Globus pallidus (tissue), 1 donor: ENCODE results near the gene CCNQ.

Experiments
- DNase-seq: peaks from one replicate; pipeline ENCODE4 v3.0.0-alpha.2; 2015; ENCODE audit warnings: low spot score

Gene CCNQ

GRCh38 chrX:153596981-153597750 is 1.8 kb downstream of the CCNQ start:
- no peak for DNase-seq

- DNase-seq, result no peak
Measured at GRCh38 chrX:153595859-153596857, 2.8 kb downstream of the CCNQ start.

GRCh38 chrX:153595387-153595786 is 3.6 kb downstream of the CCNQ start:
- no peak for DNase-seq

- DNase-seq, result no peak
Measured at GRCh38 chrX:153593811-153594500, 5.0 kb downstream of the CCNQ start.

GRCh38 chrX:153592966-153593688 is 5.8 kb downstream of the CCNQ start:
- DNase-seq, result peak; percentile 65

GRCh38 chrX:153592091-153592833 is 6.7 kb downstream of the CCNQ start:
- no peak for DNase-seq

GRCh38 chrX:153590961-153591956 is 7.7 kb downstream of the CCNQ start:
- no peak for DNase-seq

- DNase-seq, result no peak
Measured at GRCh38 chrX:153588782-153589446, 10.0 kb downstream of the CCNQ start.

GRCh38 chrX:153588021-153588781 is 10.7 kb downstream of the CCNQ start:
- DNase-seq, result no peak

- DNase-seq, result no peak
Measured at GRCh38 chrX:153587342-153587741, 11.6 kb downstream of the CCNQ start.

- DNase-seq, result no peak
Measured at GRCh38 chrX:153585827-153586226, 13.1 kb downstream of the CCNQ start.

GRCh38 chrX:153583433-153583832 is 15.5 kb downstream of the CCNQ start:
- no peak for DNase-seq

- DNase-seq, result peak; percentile 17
Measured at GRCh38 chrX:153582896-153583295, 16.0 kb downstream of the CCNQ start.

- DNase-seq, result no peak
Measured at GRCh38 chrX:153580700-153581386, 18.1 kb downstream of the CCNQ start.

- DNase-seq, result no peak
Measured at GRCh38 chrX:153578889-153579288, 20.1 kb downstream of the CCNQ start.

GRCh38 chrX:153578200-153578835 is 20.6 kb downstream of the CCNQ start:
- DNase-seq, result no peak

GRCh38 chrX:153576961-153577360 is 22.0 kb downstream of the CCNQ start:
- no peak for DNase-seq
